NCI-H69 (cell line): ENCODE results near the gene BCL7B.
A peak's percentile ranks its signal among the peaks of the same experiment; 100 is the strongest.
"Not testable (repeated sequence)": the region's sequence is repeated elsewhere in the genome, so short reads cannot be mapped to it uniquely, and the experiment has no call there.

Source experiments
- DNase-seq: peaks from one replicate; lab custom pipeline; 2025; lab: John Stamatoyannopoulos, UW

The BCL7B gene

GRCh38 chr7:73572767-73573186, 15.3 kb upstream of the BCL7B start:
- DNase-seq, result no peak

GRCh38 chr7:73570977-73571376, 13.5 kb upstream of the BCL7B start:
- DNase-seq, result no peak

- DNase-seq, result no peak
Measured at GRCh38 chr7:73570521-73570920, 13.0 kb upstream of the BCL7B start.

GRCh38 chr7:73569042-73569608, 11.6 kb upstream of the BCL7B start:
- no peak for DNase-seq

GRCh38 chr7:73567846-73568685, 10.6 kb upstream of the BCL7B start:
- no peak for DNase-seq

GRCh38 chr7:73567140-73567539, 9.7 kb upstream of the BCL7B start:
- no peak for DNase-seq

- not testable (repeated sequence) for DNase-seq
Measured at GRCh38 chr7:73566431-73566830, 8.9 kb upstream of the BCL7B start.

- DNase-seq, result no peak
Measured at GRCh38 chr7:73565675-73566340, 8.3 kb upstream of the BCL7B start.

- peak; percentile 48 for DNase-seq
Measured at GRCh38 chr7:73560109-73560835, 2.8 kb upstream of the BCL7B start.

- DNase-seq, result peak; percentile 98
Measured at GRCh38 chr7:73557108-73557396, 438 bp downstream of the BCL7B start.

- DNase-seq, result no peak
Measured at GRCh38 chr7:73556208-73557107, 1.0 kb downstream of the BCL7B start.

- DNase-seq, result no peak
Measured at GRCh38 chr7:73555411-73555982, 2.0 kb downstream of the BCL7B start.

GRCh38 chr7:73550093-73550492, 7.4 kb downstream of the BCL7B start:
- not testable (repeated sequence) for DNase-seq

GRCh38 chr7:73549176-73549575, 8.3 kb downstream of the BCL7B start:
- DNase-seq, result no peak

- no peak for DNase-seq
Measured at GRCh38 chr7:73547841-73548240, 9.6 kb downstream of the BCL7B start.

GRCh38 chr7:73544678-73545077, 12.8 kb downstream of the BCL7B start:
- DNase-seq, result no peak

- no peak for DNase-seq
Measured at GRCh38 chr7:73541722-73542121, 15.8 kb downstream of the BCL7B start.

GRCh38 chr7:73539709-73540108, 17.8 kb downstream of the BCL7B start:
- DNase-seq, result no peak

- DNase-seq, result not testable (repeated sequence)
Measured at GRCh38 chr7:73538510-73538909, 19.0 kb downstream of the BCL7B start.

- DNase-seq, result no peak
Measured at GRCh38 chr7:73537051-73537450, 20.4 kb downstream of the BCL7B start.

GRCh38 chr7:73536479-73536878, 21.0 kb downstream of the BCL7B start:
- no peak for DNase-seq
